K562 (cell line): ENCODE results near the gene IFI44L. TPM values are rescaled to one million over a fixed set of nuclear protein-coding genes. Genes with fewer than 3 reads are reported as not detected.

Experiments used
- ATAC-seq: fragments of 200-7000 bp; cut with Tn5 transposase; 3 replicates; pipeline ENCODE4 v1.9.1; 2020; ENCODE audit warnings: moderate library complexity
- BruUV-seq: library from RNA; stranded (reverse); fragments of 400-500 nt; replicated peaks from 2 replicates; lab custom pipeline; 2021; lab: Mats Ljungman, UMichigan
- CTCF ChIA-PET: fragments of 300-600 bp; formaldehyde crosslinking; extraction: SDS; loops from one replicate; lab custom pipeline; 2021; ENCODE audit warnings: low intra/inter-chr PET ratio; lab: Yijun Ruan, JAX
- POLR2A ChIA-PET: fragments of 300-600, 350-650 bp; sonication (Branson Sonifier 250); formaldehyde crosslinking; extraction: SDS; loops from one replicate; lab custom pipeline; 2021; ENCODE audit warnings: antibody characterized with exemption, inconsistent platforms; lab: Yijun Ruan, JAX
- DNase-seq, 4 experiments: peaks; one replicate each; pipeline versions ENCODE4 v3.0.0 to v3.0.0-alpha.2; 2011 to 2018; ENCODE audit warnings: low spot score in 3 of 4, mixed read lengths in 3 of 4; ENCODE audit errors: extremely low read depth in 1 of 4
- FAIRE-seq: peaks from 2 replicates; lab custom pipeline; 2011; peaks lifted over from hg19 to GRCh38; lab: Jason Lieb, UNC
- H2AFZ ChIP-seq: 2 replicates; pipeline ENCODE4 v1.6.0; 2011; ENCODE audit warnings: low read depth, low read length, control low read depth, inconsistent platforms
- H3K27ac ChIP-seq: fragments of 200-600 bp; 3 replicates; pipeline ENCODE4 v1.8.0; 2011; ENCODE audit warnings: low read depth, mild to moderate bottlenecking, control low read depth, inconsistent platforms, low read length, moderate library complexity, mixed read lengths; ENCODE audit errors: extremely low read depth
- H3K27me3 ChIP-seq, 2 experiments: fragments of 300-600 bp in 1 of 2; 2 replicates in 1 of 2; 3 replicates in 1 of 2; pipeline versions ENCODE4 v1.6.0 to v1.8.0; 2011; ENCODE audit warnings: inconsistent platforms in 2 of 2, low read length in 2 of 2, mild to moderate bottlenecking in 1 of 2, mixed read lengths in 1 of 2, moderate library complexity in 1 of 2; ENCODE audit not compliant: control insufficient read depth in 2 of 2, insufficient read depth in 2 of 2
- H3K36me3 ChIP-seq: fragments of 300-600 bp; 3 replicates; pipeline ENCODE4 v1.8.0; 2011; ENCODE audit warnings: mild to moderate bottlenecking, low read length, inconsistent platforms; ENCODE audit not compliant: control insufficient read depth, insufficient read depth
- H3K4me1 ChIP-seq, 2 experiments: fragments of 200-600 bp in 1 of 2; replicated peaks in 1 of 2; 2 replicates in 1 of 2; 3 replicates in 1 of 2; pipeline versions ENCODE4 v1.5.1 to v1.8.0; 2011; ENCODE audit warnings: inconsistent platforms in 2 of 2, low read length in 2 of 2, mild to moderate bottlenecking in 1 of 2, mixed read lengths in 1 of 2, moderate library complexity in 1 of 2; ENCODE audit not compliant: control insufficient read depth in 2 of 2, insufficient read depth in 2 of 2
- H3K4me2 ChIP-seq: 2 replicates; pipeline ENCODE4 v1.6.1; 2011; ENCODE audit warnings: low read length, control low read depth, inconsistent platforms, mixed read lengths; ENCODE audit not compliant: insufficient read depth
- H3K4me3 ChIP-seq: fragments of 200-600 bp; sonication (generic), shearing (Covaris generic); 2 replicates; pipeline ENCODE4 v1.5.1; 2016; ENCODE audit warnings: control low read depth, inconsistent platforms
- H3K79me2 ChIP-seq: fragments of 200-600 bp; 3 replicates; pipeline ENCODE4 v1.8.0; 2011; ENCODE audit warnings: low read length, inconsistent platforms; ENCODE audit not compliant: control insufficient read depth, insufficient read depth
- H3K9ac ChIP-seq, 2 experiments: 2 replicates each; pipeline versions ENCODE4 v1.6.0 to v1.6.1; 2011; ENCODE audit warnings: low read depth in 2 of 2, low read length in 2 of 2, control low read depth in 1 of 2, inconsistent platforms in 1 of 2, mild to moderate bottlenecking in 1 of 2, mixed read lengths in 1 of 2; ENCODE audit not compliant: insufficient read depth in 1 of 2
- H3K9me1 ChIP-seq: one replicate; pipeline ENCODE4 v1.6.0; 2011; ENCODE audit warnings: inconsistent platforms, mild to moderate bottlenecking, low read length, moderate library complexity; ENCODE audit not compliant: control insufficient read depth, insufficient read depth
- H3K9me3 ChIP-seq: replicated peaks from 2 replicates; pipeline ENCODE4 v1.5.1; 2011; ENCODE audit warnings: low read depth, low read length, inconsistent platforms; ENCODE audit not compliant: control insufficient read depth, insufficient read depth
- H4K20me1 ChIP-seq: replicated peaks from 2 replicates; pipeline ENCODE4 v1.6.1; 2011; ENCODE audit warnings: low read length, inconsistent platforms, mixed read lengths; ENCODE audit not compliant: control insufficient read depth, insufficient read depth
- C11orf30 ChIP-seq: fragments of 450-650 bp; IDR thresholded peaks from 2 replicates; pipeline ENCODE4 v1.6.1; 2016; ENCODE audit warnings: low read depth, mild to moderate bottlenecking
- CEBPG ChIP-seq, 3 experiments: fragments of 200-800 bp in 1 of 3; sonication (Bioruptor generic) in 1 of 3; sonication (generic) in 1 of 3; formaldehyde crosslinking in 1 of 3; IDR thresholded peaks in 2 of 3; conservative IDR thresholded peaks in 1 of 3; 2 replicates each; pipeline versions ENCODE4 v1.6.1 to v1.8.0; 2016 to 2022; ENCODE audit warnings: missing compliant biosample characterization in 2 of 3, missing genetic modification characterization in 2 of 3, mild to moderate bottlenecking in 1 of 3, missing genetic modification reagents in 1 of 3
- CXXC5 ChIP-seq: fragments of 250-450 bp; sonication (Bioruptor Pico); IDR thresholded peaks from 2 replicates; pipeline ENCODE4 v1.8.0; 2022; ENCODE audit warnings: inconsistent platforms, mild to moderate bottlenecking, moderate library complexity
- HMG20B ChIP-seq: fragments of 250-450 bp; sonication (Bioruptor Pico); IDR thresholded peaks from 2 replicates; pipeline ENCODE4 v1.5.0; 2021; ENCODE audit warnings: mild to moderate bottlenecking
- JUND ChIP-seq, 2 experiments: IDR thresholded peaks; 2 replicates in 1 of 2; 3 replicates in 1 of 2; pipeline ENCODE4 v1.6.1; 2011; ENCODE audit warnings: borderline replicate concordance in 2 of 2, low read depth in 2 of 2, low read length in 2 of 2, improper control_type of control experiment in 1 of 2, missing biosample characterization in 1 of 2, missing genetic modification characterization in 1 of 2, missing genetic modification reagents in 1 of 2
- POLR2H ChIP-seq: IDR thresholded peaks from 2 replicates; pipeline ENCODE4 v1.6.1; 2016; ENCODE audit warnings: missing genetic modification characterization, low read depth, mild to moderate bottlenecking, control low read depth, missing compliant biosample characterization, moderate library complexity
- TAF9B ChIP-seq: fragments of 450-650 bp; IDR thresholded peaks from 2 replicates; pipeline ENCODE4 v1.6.1; 2018; ENCODE audit warnings: mild to moderate bottlenecking; ENCODE audit not compliant: partially characterized antibody
- ZBTB1 ChIP-seq: sonication (generic); formaldehyde crosslinking; IDR thresholded peaks from 2 replicates; pipeline ENCODE4 v1.8.1; 2023; ENCODE audit warnings: missing genetic modification reagents, low read depth, mild to moderate bottlenecking, borderline replicate concordance
- ZNF668 ChIP-seq: fragments of 250-450 bp; sonication (Bioruptor Pico); IDR thresholded peaks from 2 replicates; pipeline ENCODE4 v1.8.0; 2022; ENCODE audit warnings: mild to moderate bottlenecking, inconsistent platforms
- WGBS: fragments of 100-300 bp; shearing (Covaris generic); methylation state at CpG from one replicate; pipeline ENCODE4 v1.1.6; 2016; ENCODE audit warnings: low coverage, mixed read lengths; ENCODE audit not compliant: insufficient coverage; ENCODE audit errors: missing lambda C conversion rate; 5-methylcytosine and 5-hydroxymethylcytosine counted together
- in situ Hi-C: fragments of 300-500 bp; cut with MboI; formaldehyde crosslinking; loops from 4 replicates; pipeline ENCODE4 v1.15.0; 2018; ENCODE audit warnings: inconsistent platforms, mixed read lengths
- intact Hi-C: fragments of 100-400 bp; cut with micrococcal nuclease; formaldehyde crosslinking; loops from 2 replicates; pipeline ENCODE4 v1.14.2; 2022
- polyA plus RNA-seq, 8 experiments: library from polyadenylated mRNA; depleted of rRNA in 4 of 8; stranded (reverse) in 5 of 8; unstranded in 3 of 8; fragments of >200 nt; fragmentation: Nextera tagmentation in 2 of 8; fragmentation: Illumina TruSeq in 1 of 8; extraction: Ambion mirVana in 2 of 8; extraction: Trizol in 1 of 8; gene quantifications; 2 replicates each; pipeline versions ENCODE4 v1.2.1 to v1.2.3, GENCODE V29; 2011 to 2014; ENCODE audit warnings: inconsistent platforms in 1 of 8, missing spikeins in 1 of 8
- total RNA-seq, 7 experiments: library from RNA; depleted of rRNA in 6 of 7; stranded (reverse); fragments of >200 nt in 6 of 7; fragmentation: Illumina TruSeq in 2 of 7; extraction: Trizol in 2 of 7; gene quantifications; 2 replicates each; pipeline versions ENCODE4 v1.2.1 to v1.2.3, GENCODE V29; 2011 to 2021; ENCODE audit warnings: low replicate concordance in 1 of 7
- TF ChIP-seq, protein P1 (sequence below): fragments of 450-650 bp; conservative IDR thresholded peaks from 2 replicates; pipeline ENCODE4 v1.6.1; 2016; ENCODE audit warnings: missing genetic modification characterization, low read depth, mild to moderate bottlenecking, missing compliant biosample characterization, moderate library complexity
- TF ChIP-seq, protein P2 (sequence below): fragments of 450-650 bp; formaldehyde crosslinking; IDR thresholded peaks from 2 replicates; pipeline ENCODE4 v1.4.0; 2020; ENCODE audit warnings: mild to moderate bottlenecking, moderate library complexity

IFI44L gene
- total and polyA plus RNA-seq, 9 of the 15 experiments (the other 6 are each of a cell fraction or from before 2014, with no cell fraction given): 0.04 to 0.22 TPM; not detected in 7

DNA sequence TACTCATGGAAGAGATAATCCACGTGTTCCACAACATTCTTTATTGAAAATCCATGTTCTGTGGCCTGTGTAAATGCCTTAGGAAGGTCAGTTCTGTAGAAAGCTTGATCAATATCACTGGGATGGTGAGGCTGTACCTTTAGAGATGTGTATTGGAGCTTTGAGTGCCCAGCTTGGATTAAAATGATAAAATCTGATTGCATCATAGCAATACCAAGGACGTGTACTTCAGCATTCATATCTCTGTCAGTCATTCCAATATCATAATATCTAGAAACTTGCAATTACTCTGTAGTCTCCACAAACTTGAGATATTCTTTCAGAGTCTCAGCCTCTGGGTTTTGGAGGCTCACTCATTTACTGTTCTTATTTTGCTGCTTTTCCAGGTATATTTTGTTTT lies 61.0 kb downstream of the IFI44L start:
- no peaks in the 10 kb centered on the region for H4K20me1 ChIP-seq
- no peak overlapping the region for H2AFZ ChIP-seq
- H3K27me3 ChIP-seq: no peaks in the 10 kb centered on the region
- FAIRE-seq: no peak
- TF ChIP-seq, protein P1, sequence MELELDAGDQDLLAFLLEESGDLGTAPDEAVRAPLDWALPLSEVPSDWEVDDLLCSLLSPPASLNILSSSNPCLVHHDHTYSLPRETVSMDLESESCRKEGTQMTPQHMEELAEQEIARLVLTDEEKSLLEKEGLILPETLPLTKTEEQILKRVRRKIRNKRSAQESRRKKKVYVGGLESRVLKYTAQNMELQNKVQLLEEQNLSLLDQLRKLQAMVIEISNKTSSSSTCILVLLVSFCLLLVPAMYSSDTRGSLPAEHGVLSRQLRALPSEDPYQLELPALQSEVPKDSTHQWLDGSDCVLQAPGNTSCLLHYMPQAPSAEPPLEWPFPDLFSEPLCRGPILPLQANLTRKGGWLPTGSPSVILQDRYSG (tag): no peak
- TF ChIP-seq ZNF668 (CRISPR knock-in tag) (no peak), HMG20B (CRISPR knock-in tag) (no peak), CEBPG (CRISPR knock-in tag; IDR thresholded peaks at IDR 0.05) (no peak), CEBPG (tag; conservative IDR thresholded peaks at IDR 0.05 in 1 of 2, IDR thresholded peaks at IDR 0.05 in 1 of 2) (no peak), CXXC5 (CRISPR knock-in tag) (no peak), POLR2H (tag) (no peak), C11orf30 (no peak), TAF9B (no peak), JUND (IDR thresholded peaks at IDR 0.05; ENCODE audit: borderline replicate concordance, low read depth, low read length) (no peak), JUND (tag; IDR thresholded peaks at IDR 0.05; ENCODE audit: borderline replicate concordance, low read depth, low read length) (no peak), ZBTB1 (CRISPR knock-in tag) (no peak)
- TF ChIP-seq, protein P2, sequence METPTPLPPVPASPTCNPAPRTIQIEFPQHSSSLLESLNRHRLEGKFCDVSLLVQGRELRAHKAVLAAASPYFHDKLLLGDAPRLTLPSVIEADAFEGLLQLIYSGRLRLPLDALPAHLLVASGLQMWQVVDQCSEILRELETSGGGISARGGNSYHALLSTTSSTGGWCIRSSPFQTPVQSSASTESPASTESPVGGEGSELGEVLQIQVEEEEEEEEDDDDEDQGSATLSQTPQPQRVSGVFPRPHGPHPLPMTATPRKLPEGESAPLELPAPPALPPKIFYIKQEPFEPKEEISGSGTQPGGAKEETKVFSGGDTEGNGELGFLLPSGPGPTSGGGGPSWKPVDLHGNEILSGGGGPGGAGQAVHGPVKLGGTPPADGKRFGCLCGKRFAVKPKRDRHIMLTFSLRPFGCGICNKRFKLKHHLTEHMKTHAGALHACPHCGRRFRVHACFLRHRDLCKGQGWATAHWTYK (CRISPR knock-in tag): no peak
- TF ChIP-seq, all 486 proteins: peak for 0
- DNase-seq (no peak), ATAC-seq (no peak)
- Histone ChIP-seq H3K9me1 (no peaks in the 10 kb centered on the region), H3K4me3 (no peak overlapping the region), H3K4me1 (no peaks in the 10 kb centered on the region), H3K27ac (no peak overlapping the region), H3K79me2 (no peaks in the 10 kb centered on the region), H3K9ac (no peak overlapping the region), H3K36me3 (no peaks in the 10 kb centered on the region), H3K9me3 (no peaks in the 10 kb centered on the region), H3K4me2 (no peak overlapping the region)
- ChIA-PET CTCF (no interaction called here), POLR2A (no interaction called here)
- in situ Hi-C loops (no loop called here), intact Hi-C loops (no loop called here)
- BruUV-seq: no TSS peak
- WGBS: 0% methylated on average over 2 of the region's 2 CpGs
